ENCODE results near the gene PTHLH.

PTHLH gene

GRCh38 chr12:27987331-27987730, 14.8 kb upstream of the PTHLH start:
- H2AFZ ChIP-seq (ENCODE audit: low read depth, low read length, severe bottlenecking), result no peak overlapping the region
- no peak overlapping the region for H3K4me3 ChIP-seq (ENCODE audit: insufficient read depth, low read length, poor library complexity, severe bottlenecking)
- H3K79me2 ChIP-seq (ENCODE audit: insufficient read depth, low read length), result no peaks in the 10 kb centered on the region
- no peaks in the 10 kb centered on the region for H3F3A ChIP-seq (ENCODE audit: insufficient read depth)
- no peak overlapping the region for H3K27ac ChIP-seq (ENCODE audit: low read depth, low read length)
- H3K36me3 ChIP-seq (ENCODE audit: low read length), result no peaks in the 10 kb centered on the region
- no peaks in the 10 kb centered on the region for H3K9me3 ChIP-seq (ENCODE audit: insufficient read depth, low read length)
- H3K9ac ChIP-seq (ENCODE audit: low read length), result no peak overlapping the region
- no peaks in the 10 kb centered on the region for H3K9me2 ChIP-seq (replicated peaks; ENCODE audit: insufficient read depth, low read length)
- TF ChIP-seq CTCF (IDR thresholded peaks at IDR 0.05; ENCODE audit: insufficient read depth, low read length, poor library complexity, severe bottlenecking), result no peak
- no peak overlapping the region for H3K4me2 ChIP-seq (ENCODE audit: low read depth, low read length, poor library complexity, severe bottlenecking)
- no peaks in the 10 kb centered on the region for H3K27me3 ChIP-seq (ENCODE audit: low read length)
- no peaks in the 10 kb centered on the region for H4K20me1 ChIP-seq (ENCODE audit: low read depth, low read length)

GRCh38 chr12:27984275-27984674, 11.7 kb upstream of the PTHLH start:
- no peak overlapping the region for H2AFZ ChIP-seq (ENCODE audit: low read depth, low read length, severe bottlenecking)
- H3K9ac ChIP-seq (ENCODE audit: low read length), result no peak overlapping the region
- H3K4me3 ChIP-seq (ENCODE audit: insufficient read depth, low read length, poor library complexity, severe bottlenecking), result no peak overlapping the region
- no peaks in the 10 kb centered on the region for H4K20me1 ChIP-seq (ENCODE audit: low read depth, low read length)
- H3K9me3 ChIP-seq (ENCODE audit: insufficient read depth, low read length), result no peaks in the 10 kb centered on the region
- H3K4me2 ChIP-seq (ENCODE audit: low read depth, low read length, poor library complexity, severe bottlenecking), result no peak overlapping the region
- no peak overlapping the region for H3K27ac ChIP-seq (ENCODE audit: low read depth, low read length)
- no peaks in the 10 kb centered on the region for H3K36me3 ChIP-seq (ENCODE audit: low read length)
- no peaks in the 10 kb centered on the region for H3F3A ChIP-seq (ENCODE audit: insufficient read depth)
- H3K9me2 ChIP-seq (replicated peaks; ENCODE audit: insufficient read depth, low read length), result no peaks in the 10 kb centered on the region
- no peaks in the 10 kb centered on the region for H3K27me3 ChIP-seq (ENCODE audit: low read length)
- TF ChIP-seq EZH2phosphoT487 (conservative IDR thresholded peaks at IDR 0.05; ENCODE audit: low read length), result no peak
- TF ChIP-seq CTCF (IDR thresholded peaks at IDR 0.05; ENCODE audit: insufficient read depth, low read length, poor library complexity, severe bottlenecking), result no peak
- H3K79me2 ChIP-seq (ENCODE audit: insufficient read depth, low read length), result no peaks in the 10 kb centered on the region

- H3K4me2 ChIP-seq (ENCODE audit: low read depth, low read length, poor library complexity, severe bottlenecking), result no peak overlapping the region
These were observed 10.4 kb upstream of the PTHLH start for GRCh38 chr12:27982951-27983350.

More at GRCh38 chr12:27982951-27983350, 10.4 kb upstream of the PTHLH start:
- no peak overlapping the region for H2AFZ ChIP-seq (ENCODE audit: low read depth, low read length, severe bottlenecking)
- no peaks in the 10 kb centered on the region for H3F3A ChIP-seq (ENCODE audit: insufficient read depth)
- no peaks in the 10 kb centered on the region for H3K27me3 ChIP-seq (ENCODE audit: low read length)
- no peak overlapping the region for H3K9ac ChIP-seq (ENCODE audit: low read length)
- no peak overlapping the region for H3K27ac ChIP-seq (ENCODE audit: low read depth, low read length)
- no peaks in the 10 kb centered on the region for H3K9me3 ChIP-seq (ENCODE audit: insufficient read depth, low read length)
- no peak for TF ChIP-seq CTCF (IDR thresholded peaks at IDR 0.05; ENCODE audit: insufficient read depth, low read length, poor library complexity, severe bottlenecking)
- TF ChIP-seq EZH2phosphoT487 (conservative IDR thresholded peaks at IDR 0.05; ENCODE audit: low read length), result no peak
- H3K79me2 ChIP-seq (ENCODE audit: insufficient read depth, low read length), result no peaks in the 10 kb centered on the region
- H3K4me3 ChIP-seq (ENCODE audit: insufficient read depth, low read length, poor library complexity, severe bottlenecking), result no peak overlapping the region
- no peaks in the 10 kb centered on the region for H3K9me2 ChIP-seq (replicated peaks; ENCODE audit: insufficient read depth, low read length)
- no peaks in the 10 kb centered on the region for H3K36me3 ChIP-seq (ENCODE audit: low read length)
- H4K20me1 ChIP-seq (ENCODE audit: low read depth, low read length), result no peaks in the 10 kb centered on the region
